Subcutaneous abdominal adipose tissue (tissue), 5 donors: ENCODE measurements around the gene VSIG4.

ENCODE experiments used
- H3K27ac ChIP-seq: one replicate; pipeline ENCODE4 v1.7.0; 2013; ENCODE audit warnings: low read depth, mild to moderate bottlenecking, inconsistent platforms, low read length, moderate library complexity
- H3K27me3 ChIP-seq, 5 donors: one replicate each; pipeline ENCODE4 v1.7.0; 2013; ENCODE audit warnings: low read length in 5 of 5, inconsistent platforms in 1 of 5; ENCODE audit not compliant: control insufficient read depth in 5 of 5, insufficient read depth in 4 of 5
- H3K36me3 ChIP-seq, 5 donors: one replicate each; pipeline ENCODE4 v1.7.0; 2013; ENCODE audit warnings: low read length in 5 of 5; ENCODE audit not compliant: control insufficient read depth in 5 of 5, insufficient read depth in 5 of 5
- H3K4me1 ChIP-seq, 5 donors: one replicate each; pipeline ENCODE4 v1.7.0; 2013; ENCODE audit warnings: low read length in 5 of 5, mild to moderate bottlenecking in 3 of 5, moderate library complexity in 1 of 5; ENCODE audit not compliant: control insufficient read depth in 5 of 5, insufficient read depth in 5 of 5
- H3K4me3 ChIP-seq, 5 donors: one replicate each; pipeline ENCODE4 v1.7.0; 2013; ENCODE audit warnings: low read length in 5 of 5, low read depth in 1 of 5
- H3K9ac ChIP-seq, 5 donors: one replicate each; pipeline ENCODE4 v1.7.0; 2013; ENCODE audit warnings: low read length in 5 of 5, mild to moderate bottlenecking in 4 of 5, moderate library complexity in 3 of 5
- H3K9me3 ChIP-seq, 5 donors: one replicate each; pipeline ENCODE4 v1.7.0; 2013; ENCODE audit warnings: low read length in 5 of 5; ENCODE audit not compliant: control insufficient read depth in 5 of 5
- donor health status: healthy.
- donor health status: healthy.
- donor health status: healthy.
- donor health status: healthy.
- donor health status: healthy.

Gene VSIG4

GRCh38 chrX:66049056-66049455 lies 9.2 kb upstream of the VSIG4 start:
- H3K27ac ChIP-seq: no peak overlapping the region

GRCh38 chrX:66046612-66047235 lies 6.8 kb upstream of the VSIG4 start:
- Histone ChIP-seq H3K9me3 (no peaks in the 10 kb centered on the region), H3K4me3 (no peak overlapping the region), H3K27me3 (peaks cover 0 to 5% (median 3%) of the 10 kb centered on the region in 5 donors), H3K9ac (no peak overlapping the region), H3K4me1 (no peaks in the 10 kb centered on the region), H3K27ac (no peak overlapping the region), H3K36me3 (no peaks in the 10 kb centered on the region)

More at GRCh38 chrX:66049056-66049455, 9.2 kb upstream of the VSIG4 start:
- Histone ChIP-seq H3K4me3 (no peak overlapping the region), H3K36me3 (no peaks in the 10 kb centered on the region), H3K4me1 (peaks cover 0 to 4% (median 0%) of the 10 kb centered on the region in 5 donors), H3K9me3 (no peaks in the 10 kb centered on the region), H3K27me3 (peaks cover 0 to 3% (median 2%) of the 10 kb centered on the region in 5 donors), H3K9ac (no peak overlapping the region)

- Histone ChIP-seq H3K27me3 (peaks cover under 1 to 10% (median 3%) of the 10 kb centered on the region in 5 donors), H3K4me3 (no peak overlapping the region), H3K9me3 (no peaks in the 10 kb centered on the region), H3K36me3 (no peaks in the 10 kb centered on the region), H3K4me1 (no peaks in the 10 kb centered on the region), H3K27ac (no peak overlapping the region), H3K9ac (no peak overlapping the region)
Observed at GRCh38 chrX:66045894-66046293, 6.0 kb upstream of the VSIG4 start.

GRCh38 chrX:66043584-66043983 lies 3.7 kb upstream of the VSIG4 start:
- Histone ChIP-seq H3K36me3 (no peaks in the 10 kb centered on the region), H3K9ac (no peak overlapping the region), H3K27ac (no peak overlapping the region), H3K4me3 (no peak overlapping the region), H3K4me1 (no peaks in the 10 kb centered on the region), H3K27me3 (peaks cover 2 to 14% (median 3%) of the 10 kb centered on the region in 5 donors), H3K9me3 (no peaks in the 10 kb centered on the region)

DNA sequence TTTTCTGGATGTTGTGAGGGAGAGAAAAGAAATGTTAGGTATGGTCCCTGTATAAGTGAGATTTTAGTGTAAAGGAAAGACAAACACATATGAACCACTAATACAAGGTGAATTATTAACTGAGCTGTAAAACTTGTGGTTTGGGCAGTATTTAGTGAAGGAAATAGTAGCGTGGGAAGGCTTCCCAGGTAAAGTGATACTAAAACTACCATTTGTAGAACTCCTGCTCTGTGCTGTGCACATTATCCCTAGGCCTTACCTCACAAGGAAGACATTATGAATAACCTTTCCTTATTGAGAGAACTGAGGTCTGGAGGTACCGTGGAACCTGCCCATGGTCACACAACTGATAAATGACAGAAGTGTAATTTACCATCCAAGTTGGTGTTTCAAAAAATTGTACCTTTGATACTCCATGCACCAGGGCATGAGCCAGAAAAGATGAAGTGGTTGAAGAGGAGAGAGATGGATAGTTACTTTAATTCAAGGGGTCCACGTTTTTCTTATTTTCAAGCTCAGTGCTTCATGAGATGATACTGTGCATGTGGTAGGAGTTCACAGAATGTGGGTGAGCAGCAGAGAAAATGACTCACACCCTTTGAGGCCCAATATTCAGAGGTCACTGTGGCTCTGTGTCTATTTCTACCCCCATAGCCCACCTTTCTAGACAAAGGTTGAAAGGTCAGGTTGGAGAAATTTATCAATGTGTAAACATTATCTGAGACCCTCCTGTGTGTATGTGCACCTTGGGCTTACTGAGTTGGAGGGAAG lies 2.6 kb upstream of the VSIG4 start:
- H3K9me3 ChIP-seq: no peaks in the 10 kb centered on the region
- no peaks in the 10 kb centered on the region for H3K4me1 ChIP-seq
- H3K9ac ChIP-seq: no peak overlapping the region
- no peaks in the 10 kb centered on the region for H3K36me3 ChIP-seq
- H3K27me3 ChIP-seq: peaks cover 2 to 14% (median 3%) of the 10 kb centered on the region in 5 donors
- H3K4me3 ChIP-seq: no peak overlapping the region
- H3K27ac ChIP-seq: no peak overlapping the region

GRCh38 chrX:66038115-66038514 lies 1.8 kb downstream of the VSIG4 start:
- Histone ChIP-seq H3K4me3 (peak overlapping the region in 1 of 5 donors; percentile 20), H3K9me3 (no peaks in the 10 kb centered on the region), H3K4me1 (no peaks in the 10 kb centered on the region), H3K27ac (no peak overlapping the region), H3K27me3 (peaks cover 3 to 14% (median 6%) of the 10 kb centered on the region in 5 donors), H3K36me3 (no peaks in the 10 kb centered on the region), H3K9ac (peak overlapping the region in 1 of 5 donors; percentile 13)

DNA sequence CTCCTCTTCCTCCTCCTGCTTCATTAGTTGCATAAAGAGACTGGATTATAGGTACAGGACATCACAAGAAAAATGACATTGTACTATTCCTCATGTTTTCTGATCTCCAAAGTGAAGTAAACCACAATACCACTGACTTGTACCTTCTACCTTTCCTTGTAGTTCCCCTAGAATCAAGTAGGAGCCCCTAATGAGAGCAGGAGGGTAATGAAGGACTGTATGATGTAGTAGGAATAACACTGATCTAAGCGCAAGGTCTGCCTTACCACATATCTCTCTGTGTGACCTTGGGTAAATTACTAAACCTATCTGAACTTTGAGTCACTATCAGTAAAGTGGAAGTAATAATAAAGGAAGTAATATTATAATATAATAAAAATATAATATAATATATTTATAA lies 3.6 kb downstream of the VSIG4 start:
- H3K36me3 ChIP-seq: no peaks in the 10 kb centered on the region
- no peaks in the 10 kb centered on the region for H3K4me1 ChIP-seq
- no peaks in the 10 kb centered on the region for H3K9me3 ChIP-seq
- H3K27me3 ChIP-seq: peaks cover 3 to 10% (median 4%) of the 10 kb centered on the region in 5 donors
- no peak overlapping the region for H3K27ac ChIP-seq
- H3K4me3 ChIP-seq: no peak overlapping the region
- H3K9ac ChIP-seq: no peak overlapping the region

GRCh38 chrX:66035667-66036066 lies 4.2 kb downstream of the VSIG4 start:
- H3K36me3 ChIP-seq: no peaks in the 10 kb centered on the region
- no peak overlapping the region for H3K27ac ChIP-seq
- no peaks in the 10 kb centered on the region for H3K9me3 ChIP-seq
- H3K9ac ChIP-seq: no peak overlapping the region
- no peaks in the 10 kb centered on the region for H3K4me1 ChIP-seq
- H3K4me3 ChIP-seq: no peak overlapping the region
- H3K27me3 ChIP-seq: peaks cover 0 to 6% (median 4%) of the 10 kb centered on the region in 5 donors

- H3K4me3 ChIP-seq: no peak overlapping the region
- no peaks in the 10 kb centered on the region for H3K9me3 ChIP-seq
- no peak overlapping the region for H3K9ac ChIP-seq
- H3K27me3 ChIP-seq: peaks cover 0 to 5% (median 4%) of the 10 kb centered on the region in 5 donors
- H3K36me3 ChIP-seq: no peaks in the 10 kb centered on the region
- no peaks in the 10 kb centered on the region for H3K4me1 ChIP-seq
- H3K27ac ChIP-seq: no peak overlapping the region
Observed at GRCh38 chrX:66030505-66031317, 9.2 kb downstream of the VSIG4 start.

DNA sequence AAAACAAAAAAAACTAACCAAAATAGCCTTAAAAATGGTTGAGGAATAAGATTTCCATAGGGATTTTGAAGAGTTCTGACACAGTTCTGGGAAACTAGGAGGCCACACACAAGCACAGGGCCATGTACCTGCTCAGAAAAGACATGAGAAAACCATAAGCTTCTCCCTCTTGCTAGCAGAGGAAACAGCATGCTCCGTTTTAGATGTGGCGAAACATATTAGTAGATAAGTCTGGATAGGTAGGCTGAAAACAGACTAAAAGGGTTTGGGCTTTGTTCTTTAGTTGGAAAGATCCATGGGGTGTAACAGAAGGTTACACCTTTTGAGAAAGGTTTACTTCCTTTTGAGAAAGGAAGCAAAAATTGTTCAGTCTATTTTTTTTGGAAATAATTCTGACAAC lies 10.9 kb downstream of the VSIG4 start:
- no peaks in the 10 kb centered on the region for H3K36me3 ChIP-seq
- no peaks in the 10 kb centered on the region for H3K9me3 ChIP-seq
- H3K27ac ChIP-seq: no peak overlapping the region
- peaks cover 0 to 5% (median 3%) of the 10 kb centered on the region in 5 donors for H3K27me3 ChIP-seq
- H3K4me1 ChIP-seq: no peaks in the 10 kb centered on the region
- H3K4me3 ChIP-seq: no peak overlapping the region
- no peak overlapping the region for H3K9ac ChIP-seq
